C1 segment of cervical spinal cord (tissue), 14 donors: ENCODE measurements around the gene CATSPERE.
"Not testable (repeated sequence)": the region's sequence is repeated elsewhere in the genome, so short reads cannot be mapped to it uniquely, and the experiment has no call there.

ENCODE experiments used
- DNase-seq, 14 donors: peaks; one replicate each; lab custom pipeline; 2025; lab: John Stamatoyannopoulos, UW

Gene CATSPERE

GRCh38 chr1:244662599-244662998 is 201.5 kb downstream of the CATSPERE start:
- no peak for DNase-seq

DNA sequence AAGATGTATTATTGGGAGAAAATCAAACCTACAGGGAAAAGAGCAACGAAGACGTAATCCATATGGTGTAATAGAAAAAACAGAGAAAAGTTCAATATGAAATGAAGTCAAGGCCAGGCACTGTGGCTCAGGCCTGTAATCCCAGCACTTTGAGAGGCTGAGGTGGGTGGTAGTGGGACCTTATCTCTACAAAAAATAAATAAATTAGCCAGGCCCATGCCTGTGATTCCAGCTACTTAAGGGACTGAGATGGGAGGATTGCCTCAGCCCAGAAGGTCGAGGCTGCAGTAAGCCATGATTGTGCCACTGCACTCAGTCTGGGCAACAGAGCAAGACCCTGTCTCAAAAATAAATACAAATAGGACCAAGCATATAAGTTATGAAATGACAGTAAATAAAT is 203.3 kb downstream of the CATSPERE start:
- no peak for DNase-seq

DNA sequence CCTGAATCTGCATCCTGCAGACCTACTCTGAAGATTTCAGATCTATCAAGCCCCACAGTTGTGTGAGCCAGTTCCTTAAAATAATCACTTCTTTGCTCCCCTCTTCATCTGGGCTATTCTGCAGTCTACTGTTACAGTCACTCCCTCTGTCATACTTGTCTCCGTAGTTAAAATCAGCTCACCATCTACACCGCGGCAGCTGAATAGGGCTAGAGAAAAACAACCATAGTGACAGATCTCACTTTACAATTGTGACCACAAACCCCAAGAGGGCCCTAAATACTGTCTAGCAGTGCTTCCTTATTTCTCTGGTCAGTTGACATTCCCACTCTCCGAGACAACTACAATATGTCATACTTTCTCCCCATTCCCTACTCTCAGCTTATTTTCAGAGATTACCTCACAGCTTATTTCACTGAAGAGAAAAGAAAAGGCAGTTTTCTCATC is 204.7 kb downstream of the CATSPERE start:
- no peak for DNase-seq

DNA sequence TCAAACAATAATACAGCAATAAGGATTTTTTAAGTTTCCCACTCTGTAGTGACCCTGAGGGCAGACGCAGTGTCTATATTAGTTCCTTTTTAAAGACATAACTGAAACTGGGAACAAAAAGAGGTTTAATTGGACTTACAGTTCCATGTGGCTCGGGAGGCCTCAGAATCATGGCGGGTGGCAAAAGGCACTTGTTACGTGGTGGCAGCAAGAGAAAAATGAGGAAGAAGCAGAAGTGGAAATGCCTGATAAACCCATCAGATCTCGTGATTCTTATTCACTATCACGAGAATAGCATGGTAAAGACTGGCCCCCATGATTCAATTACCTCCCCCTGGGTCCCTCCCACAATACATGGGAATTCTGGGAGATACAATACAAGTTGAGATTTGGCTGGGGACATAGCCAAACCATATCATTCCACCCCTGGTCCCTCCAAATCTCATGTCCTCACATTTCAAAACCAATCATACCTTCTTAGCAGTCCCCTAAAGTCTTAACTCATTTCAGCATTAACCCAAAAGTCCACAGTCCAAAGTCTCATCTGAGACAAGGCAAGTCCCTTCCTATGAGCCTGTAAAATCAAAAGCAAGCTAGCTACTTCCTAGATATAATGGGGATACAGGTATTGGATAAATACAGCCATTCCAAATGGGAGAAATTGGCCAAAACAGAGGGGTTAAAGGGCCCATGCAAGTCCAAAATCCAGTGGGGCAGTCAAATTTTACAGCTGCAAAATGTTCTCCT is 205.8 kb downstream of the CATSPERE start:
- not testable (repeated sequence) for DNase-seq

GRCh38 chr1:244667797-244668196 is 206.7 kb downstream of the CATSPERE start:
- no peak for DNase-seq

- peak in 1 of 14 donors; percentile 83 for DNase-seq
Measured at GRCh38 chr1:244672946-244673682, 212.0 kb downstream of the CATSPERE start.

DNA sequence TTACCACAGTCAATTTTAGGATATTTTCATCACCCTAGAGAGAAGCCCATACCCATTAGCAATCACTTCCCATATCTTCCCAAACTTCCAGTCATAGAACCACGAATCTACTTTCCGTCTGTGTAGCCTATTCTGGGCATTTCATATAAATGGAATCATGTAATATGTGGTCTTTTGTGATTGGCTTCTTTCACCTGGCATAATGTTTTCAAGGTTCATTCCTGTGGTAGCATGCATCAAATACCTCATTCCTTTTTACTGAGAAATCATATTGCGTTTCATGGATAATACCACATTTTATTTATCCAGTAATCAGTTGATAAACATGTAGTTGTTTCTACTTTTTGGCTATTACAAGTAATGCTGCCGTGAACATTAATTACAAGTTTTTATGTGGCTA is 213.4 kb downstream of the CATSPERE start:
- DNase-seq = no peak

- no peak for DNase-seq
Measured at GRCh38 chr1:244675167-244675566, 214.1 kb downstream of the CATSPERE start.

DNA sequence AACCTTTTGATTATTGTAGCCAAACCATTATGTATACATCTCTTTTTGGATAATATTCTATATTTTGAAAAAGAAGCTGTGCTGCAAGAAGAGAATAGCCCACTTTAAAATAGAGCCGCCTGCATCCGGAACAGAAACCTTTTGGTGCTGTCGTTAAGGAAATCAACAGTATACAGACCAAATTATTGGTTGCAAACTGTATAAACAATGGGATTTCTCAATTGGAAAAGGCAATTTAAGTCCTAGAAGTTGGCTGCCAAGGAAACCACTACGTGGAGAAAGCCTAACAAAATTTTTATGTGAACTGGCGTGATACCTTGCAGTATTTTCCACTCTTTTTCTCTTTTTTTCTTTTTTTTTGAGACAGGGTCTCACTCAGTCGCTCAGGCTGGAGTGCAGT is 217.6 kb downstream of the CATSPERE start:
- DNase-seq = no peak

DNA sequence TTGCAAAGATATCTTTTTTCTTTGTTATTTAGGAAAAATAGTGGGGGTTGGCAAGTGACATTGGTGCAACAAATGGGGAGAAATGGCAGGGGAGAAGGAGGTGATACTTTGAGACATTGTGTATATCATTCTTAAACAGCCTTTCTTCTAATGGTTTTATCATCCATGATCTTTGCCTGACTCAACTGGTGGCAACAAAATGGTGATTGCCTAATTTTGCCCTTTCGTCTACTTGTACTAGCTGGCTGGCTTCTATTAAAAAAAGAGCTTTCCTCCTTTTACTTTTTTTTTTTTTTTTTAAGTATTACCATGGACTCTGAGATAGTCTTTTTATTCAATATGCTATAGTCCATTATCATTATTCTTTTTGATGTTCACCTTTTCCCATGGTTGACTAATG is 219.6 kb downstream of the CATSPERE start:
- DNase-seq = no peak

GRCh38 chr1:244682087-244682486 is 221.0 kb downstream of the CATSPERE start:
- DNase-seq = not testable (repeated sequence)
